ENCODE data around the gene TEKT2. TPM values are rescaled to one million over a fixed set of nuclear protein-coding genes. Genes with fewer than 3 reads are reported as not detected.

TEKT2 gene
- polyA plus RNA-seq, 4 donors, result 9.4 to 14.3 (median 11.5) TPM

DNA sequence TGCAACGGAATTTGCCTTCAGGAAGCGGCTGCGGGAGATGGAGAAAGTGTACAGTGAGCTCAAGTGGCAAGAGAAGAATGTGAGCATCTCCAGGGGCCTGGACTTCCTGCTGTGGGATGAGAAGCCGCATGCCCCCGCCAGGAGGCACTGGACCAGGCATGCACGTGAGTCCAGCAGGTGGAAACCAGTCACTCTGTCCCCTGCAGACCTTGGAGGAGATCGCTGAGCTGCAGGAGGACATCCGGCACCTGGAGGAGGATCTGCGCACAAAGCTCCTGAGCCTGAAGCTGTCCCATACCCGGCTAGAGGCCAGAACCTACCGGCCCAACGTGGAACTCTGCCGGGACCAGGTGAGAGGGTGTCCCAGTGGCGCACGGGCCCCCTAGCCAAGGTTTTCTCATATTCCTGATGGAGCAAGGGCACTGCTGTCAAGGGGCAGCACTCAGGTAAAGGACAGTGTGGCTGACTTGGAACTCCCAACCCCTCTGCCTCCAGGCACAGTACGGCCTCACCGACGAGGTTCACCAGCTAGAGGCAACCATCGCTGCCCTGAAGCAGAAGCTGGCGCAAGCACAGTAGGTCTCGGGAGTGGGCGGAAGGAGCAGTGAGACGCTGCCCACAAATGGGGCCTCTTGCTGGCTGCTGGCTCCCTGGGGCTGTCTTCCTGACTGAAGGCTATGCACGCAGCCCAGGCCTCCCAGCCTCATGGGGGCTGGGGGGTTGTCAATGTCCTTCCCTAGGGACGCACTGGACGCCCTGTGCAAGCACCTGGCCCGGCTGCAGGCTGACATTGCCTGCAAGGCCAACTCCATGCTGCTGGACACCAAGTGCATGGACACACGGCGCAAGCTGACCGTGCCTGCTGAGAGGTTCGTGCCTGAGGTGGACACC, 3.6 kb downstream of the TEKT2 start:
- no peak for DNase-seq (ENCODE audit: low read depth in 4 of 4, low spot score in 2 of 4)

DNA sequence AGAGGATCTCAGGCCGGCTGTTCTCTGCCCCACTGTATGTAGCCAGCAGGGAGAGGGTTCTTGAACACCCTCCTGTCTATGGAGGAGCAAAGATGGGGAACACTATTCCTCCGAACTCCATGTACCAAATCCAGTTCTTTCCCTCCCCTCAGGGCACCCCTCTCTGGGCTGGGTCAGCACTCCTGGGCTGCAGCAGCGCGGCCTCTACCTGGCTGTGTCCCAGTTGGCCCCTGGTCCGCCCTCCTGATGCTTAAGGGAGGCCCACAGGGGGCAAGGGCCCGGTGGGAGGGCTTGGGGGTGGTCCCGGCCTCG, 4.3 kb downstream of the TEKT2 start:
- DNase-seq (ENCODE audit: low read depth in 4 of 4, low spot score in 2 of 4), result no peak

DNA sequence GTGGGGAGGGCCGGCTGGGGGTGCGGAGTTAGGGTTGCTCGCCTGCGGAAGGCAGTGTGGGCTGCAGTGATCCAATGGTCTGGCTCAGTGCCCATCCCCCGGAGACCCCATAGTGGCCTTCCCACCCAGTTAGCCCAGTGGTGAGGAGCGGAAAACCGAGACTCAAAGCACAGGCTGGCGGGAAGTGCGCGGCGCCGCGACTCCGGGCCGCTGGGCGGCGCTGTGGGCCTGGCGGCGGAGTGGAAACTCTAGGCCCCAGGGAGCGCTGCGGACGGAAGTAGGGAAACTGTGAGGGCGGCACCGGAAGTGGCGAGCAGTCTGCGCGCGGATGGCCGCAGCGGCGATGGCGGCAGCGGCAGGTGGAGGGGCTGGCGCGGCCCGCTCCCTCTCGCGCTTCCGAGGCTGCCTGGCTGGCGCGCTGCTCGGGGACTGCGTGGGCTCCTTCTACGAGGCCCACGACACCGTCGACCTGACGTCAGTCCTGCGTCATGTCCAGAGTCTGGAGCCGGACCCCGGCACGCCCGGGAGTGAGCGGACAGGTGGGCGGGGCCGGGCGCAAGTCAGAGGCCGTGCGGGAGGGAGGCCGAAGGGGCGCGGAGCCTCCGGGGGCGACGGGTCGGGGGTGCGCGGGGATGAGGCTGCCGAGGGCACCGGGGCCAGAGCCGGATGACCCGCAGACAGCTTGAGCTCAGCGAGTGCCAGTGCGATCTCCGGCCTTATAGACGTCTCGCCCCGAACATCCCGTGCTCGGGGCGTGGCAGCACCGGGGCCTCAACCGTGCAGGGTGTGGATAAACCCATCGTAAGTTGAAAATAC, 4.9 kb downstream of the TEKT2 start, which contains the start of gene ADPRS:
Gene ADPRS (plus strand): TSS at position 316 of the 816 bp plus-strand sequence. CDS start 13 bp downstream, at position 329.
- peak in 2 of 4 donors; percentile 73 to 75 for DNase-seq (ENCODE audit: low read depth in 4 of 4, low spot score in 2 of 4)

DNA sequence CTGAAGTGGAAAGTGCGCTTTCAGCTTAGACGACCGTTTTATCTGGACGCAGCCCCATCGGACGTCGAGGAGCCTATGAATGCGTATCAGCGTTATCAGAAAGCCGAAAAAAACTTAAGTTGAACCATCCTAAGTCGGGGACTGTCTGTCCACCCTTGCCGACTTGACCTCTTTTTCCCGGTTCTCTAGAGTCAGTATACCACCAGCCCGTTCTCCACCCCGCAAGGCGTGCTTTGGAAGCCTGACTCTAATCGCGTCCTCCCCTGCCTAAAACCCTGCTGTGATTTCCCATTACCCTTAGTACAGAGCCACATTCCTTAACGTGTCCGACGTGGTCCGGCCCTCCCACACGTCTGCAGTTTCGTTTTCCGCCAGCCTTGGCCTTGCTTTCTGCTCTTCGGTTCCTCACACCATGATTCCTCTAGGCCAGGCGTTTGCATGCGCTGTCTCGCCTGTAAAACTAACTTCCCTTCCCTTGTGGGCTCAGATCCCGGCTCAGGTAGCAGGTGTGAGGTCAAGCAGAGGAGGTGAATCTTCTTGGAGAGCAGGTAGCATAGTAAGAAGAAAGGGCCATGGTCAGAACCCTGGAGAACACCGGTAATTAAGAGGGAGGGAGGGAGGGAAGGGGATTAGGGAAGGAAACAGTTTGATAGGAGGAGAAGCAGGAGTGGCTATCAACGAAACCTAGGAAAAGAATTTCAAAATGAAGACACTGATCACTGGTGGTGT, 5.7 kb downstream of the TEKT2 start:
- DNase-seq (ENCODE audit: low read depth in 4 of 4, low spot score in 2 of 4), result no peak

DNA sequence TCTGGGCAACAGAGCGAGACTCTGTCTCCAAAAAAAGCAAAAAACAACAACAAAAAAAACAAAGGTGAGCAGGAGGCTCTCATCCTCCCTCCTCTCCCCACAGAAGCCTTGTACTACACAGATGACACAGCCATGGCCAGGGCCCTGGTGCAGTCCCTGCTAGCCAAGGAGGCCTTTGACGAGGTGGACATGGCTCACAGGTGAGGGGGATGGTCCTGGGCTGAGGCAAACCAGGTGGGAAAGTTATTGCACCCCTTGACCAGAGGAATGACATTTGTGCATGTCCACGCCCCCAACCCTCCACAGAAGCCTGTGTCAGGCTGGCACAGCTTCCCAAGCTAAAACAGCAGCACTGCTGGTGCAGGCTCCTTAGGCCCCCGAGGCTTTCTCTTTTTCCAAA, 7.2 kb downstream of the TEKT2 start:
- DNase-seq (ENCODE audit: low read depth in 4 of 4, low spot score in 2 of 4), result no peak

DNA sequence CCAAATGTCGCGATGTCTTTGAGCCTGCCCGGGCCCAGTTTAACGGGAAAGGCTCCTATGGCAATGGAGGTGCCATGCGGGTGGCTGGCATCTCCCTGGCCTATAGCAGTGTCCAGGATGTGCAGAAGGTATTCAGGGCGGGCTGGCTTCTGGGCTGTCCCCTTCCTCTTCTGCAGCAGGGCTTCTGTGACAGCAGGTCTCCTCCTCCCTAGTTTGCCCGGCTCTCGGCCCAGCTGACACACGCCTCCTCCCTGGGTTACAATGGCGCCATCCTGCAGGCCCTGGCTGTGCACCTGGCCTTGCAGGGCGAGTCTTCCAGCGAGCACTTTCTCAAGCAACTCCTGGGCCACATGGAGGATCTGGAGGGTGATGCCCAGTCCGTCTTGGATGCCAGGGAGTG, 7.8 kb downstream of the TEKT2 start:
- DNase-seq (ENCODE audit: low read depth in 4 of 4, low spot score in 2 of 4), result no peak

- DNase-seq (ENCODE audit: low read depth in 4 of 4, low spot score in 2 of 4), result no peak
Measured at GRCh38 chr1:36092166-36092797, 8.4 kb downstream of the TEKT2 start.

GRCh38 chr1:36092798-36093185, 8.9 kb downstream of the TEKT2 start:
- no peak for DNase-seq (ENCODE audit: low read depth in 4 of 4, low spot score in 2 of 4)

GRCh38 chr1:36093226-36093625, 9.3 kb downstream of the TEKT2 start:
- DNase-seq (ENCODE audit: low read depth in 4 of 4, low spot score in 2 of 4), result no peak

- no peak for DNase-seq (ENCODE audit: low read depth in 4 of 4, low spot score in 2 of 4)
Measured at GRCh38 chr1:36093929-36094328, 10.0 kb downstream of the TEKT2 start.

DNA sequence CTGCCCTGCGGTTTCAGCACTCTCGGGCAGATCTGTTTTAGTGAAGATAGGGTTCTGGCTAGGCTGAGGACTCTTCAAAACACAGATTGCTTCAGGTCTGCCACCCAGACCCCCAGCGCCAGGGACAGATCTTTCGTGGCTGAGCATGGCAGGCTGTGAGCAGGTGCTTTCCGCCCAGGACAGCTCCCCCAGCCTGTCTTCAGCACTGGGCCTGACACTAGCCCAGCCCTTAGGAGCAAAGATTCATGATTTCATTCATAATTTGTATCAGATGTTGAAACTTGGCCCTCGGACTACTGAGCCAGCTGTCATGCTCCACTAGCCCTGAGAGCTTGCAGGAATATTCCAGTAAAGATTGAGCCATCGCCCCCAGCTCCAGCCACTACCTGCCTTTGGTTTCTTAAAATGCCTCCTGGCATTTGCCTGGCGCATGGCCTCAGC, 10.7 kb downstream of the TEKT2 start:
- DNase-seq (ENCODE audit: low read depth in 4 of 4, low spot score in 2 of 4), result no peak

DNA sequence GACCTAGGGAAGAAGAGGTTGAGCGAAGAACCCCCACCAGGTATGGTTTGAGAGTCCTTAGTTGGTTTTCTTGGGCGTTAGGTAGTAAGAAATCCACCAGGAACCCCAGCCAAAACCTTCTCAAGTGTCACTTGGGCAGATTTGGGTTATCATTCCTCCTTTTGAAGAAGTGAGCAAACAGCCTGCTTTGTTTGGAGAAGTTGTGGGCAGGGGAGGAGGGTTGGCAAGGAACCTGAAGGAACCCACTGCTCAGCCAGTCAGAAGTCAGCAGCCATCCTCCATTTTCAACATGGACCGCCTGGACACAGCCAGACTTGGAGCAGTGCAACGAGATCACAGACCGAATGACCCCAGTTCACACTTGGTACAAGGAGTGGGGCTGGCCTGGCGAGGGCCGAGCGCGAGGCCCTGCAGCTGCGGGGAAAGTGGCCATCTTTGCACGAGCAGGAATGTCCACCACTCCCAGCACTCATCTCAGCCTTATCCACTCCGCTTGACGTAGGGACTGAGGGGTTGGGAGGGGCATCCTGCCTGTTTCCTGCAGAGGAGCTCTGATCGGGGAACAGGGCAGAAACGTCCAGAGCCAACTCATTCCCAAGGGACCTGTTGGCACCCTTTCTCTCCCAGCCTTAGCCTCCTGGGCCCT, 12.0 kb downstream of the TEKT2 start:
- no peak for DNase-seq (ENCODE audit: low read depth in 4 of 4, low spot score in 2 of 4)

GRCh38 chr1:36096500-36097432, 12.9 kb downstream of the TEKT2 start:
- no peak for DNase-seq (ENCODE audit: low read depth in 4 of 4, low spot score in 2 of 4)

DNA sequence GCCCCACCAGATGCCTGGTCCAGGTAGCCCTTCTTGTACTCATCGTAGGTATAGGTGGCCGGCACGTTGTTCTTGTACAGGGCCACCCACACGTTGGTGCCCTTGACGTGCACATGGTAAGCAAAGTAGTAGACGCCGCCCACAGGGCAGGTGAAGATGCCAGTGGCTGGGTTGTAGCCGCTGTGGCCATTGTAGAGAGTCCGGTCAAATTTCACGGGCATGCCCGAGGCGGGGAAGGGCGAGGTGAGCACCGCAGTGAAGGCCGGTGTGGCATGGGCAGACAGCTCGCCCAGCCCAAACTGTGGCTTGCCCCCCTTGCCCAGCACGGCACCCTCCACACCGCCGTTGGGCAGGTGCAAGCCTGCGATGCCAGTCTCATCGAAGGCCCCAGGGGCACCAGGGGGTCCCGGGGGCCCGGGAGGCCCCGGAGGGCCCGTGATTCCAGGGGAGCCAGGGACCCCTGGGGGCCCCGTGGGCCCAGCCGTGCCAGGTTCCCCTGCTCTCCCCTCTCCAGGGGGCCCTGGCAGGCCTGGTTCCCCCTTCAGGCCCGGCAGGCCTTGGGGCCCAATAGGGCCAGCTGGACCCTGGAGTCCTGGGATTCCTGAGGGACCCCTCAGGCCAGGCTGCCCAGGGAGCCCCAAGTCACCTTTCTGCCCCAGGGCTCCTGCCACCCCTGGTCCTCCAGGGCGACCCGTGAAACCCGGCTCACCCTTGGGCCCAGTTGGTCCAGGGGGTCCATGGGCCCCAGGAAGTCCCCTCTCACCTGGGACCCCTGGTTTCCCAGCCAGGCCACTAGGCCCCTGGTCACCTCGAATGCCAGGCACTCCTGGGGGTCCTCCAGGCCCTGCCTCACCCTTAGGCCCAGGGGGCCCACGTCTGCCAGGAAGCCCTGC, 14.0 kb downstream of the TEKT2 start:
- no peak for DNase-seq (ENCODE audit: low read depth in 4 of 4, low spot score in 2 of 4)

- no peak for DNase-seq (ENCODE audit: low read depth in 4 of 4, low spot score in 2 of 4)
Measured at GRCh38 chr1:36098650-36099365, 14.9 kb downstream of the TEKT2 start.

DNA sequence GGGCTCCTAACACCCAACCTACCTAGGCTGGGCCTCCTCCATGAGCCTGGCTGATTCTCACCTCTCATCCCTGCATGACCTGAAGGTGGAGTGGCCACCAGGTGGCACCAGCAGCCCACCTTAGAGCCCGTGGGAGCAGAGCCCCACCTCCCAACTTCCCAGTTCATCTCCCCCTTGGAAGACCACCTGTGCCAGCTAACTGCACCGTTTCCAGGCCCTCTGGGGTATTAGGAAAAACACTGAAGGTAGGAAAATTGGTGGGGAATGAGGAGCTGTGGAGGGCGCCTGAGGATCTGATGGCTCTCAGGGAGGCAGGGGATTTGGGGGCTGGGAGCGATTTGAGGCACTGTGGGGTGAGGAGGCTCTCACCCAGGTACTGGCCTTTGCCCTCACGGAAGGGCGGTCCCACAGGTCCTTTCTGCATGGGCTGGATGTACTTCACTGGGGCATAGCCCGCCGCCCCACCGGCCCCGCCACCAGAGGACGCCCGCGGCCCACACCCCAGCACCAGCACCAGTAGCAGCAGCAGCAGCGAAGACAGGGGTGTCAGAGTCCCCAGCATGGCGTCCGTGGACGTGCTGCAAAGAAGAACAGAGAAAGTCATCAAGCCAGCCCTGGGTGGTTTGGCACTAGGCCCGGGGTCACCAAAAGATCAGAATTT, 15.9 kb downstream of the TEKT2 start:
- DNase-seq (ENCODE audit: low read depth in 4 of 4, low spot score in 2 of 4), result no peak

DNA sequence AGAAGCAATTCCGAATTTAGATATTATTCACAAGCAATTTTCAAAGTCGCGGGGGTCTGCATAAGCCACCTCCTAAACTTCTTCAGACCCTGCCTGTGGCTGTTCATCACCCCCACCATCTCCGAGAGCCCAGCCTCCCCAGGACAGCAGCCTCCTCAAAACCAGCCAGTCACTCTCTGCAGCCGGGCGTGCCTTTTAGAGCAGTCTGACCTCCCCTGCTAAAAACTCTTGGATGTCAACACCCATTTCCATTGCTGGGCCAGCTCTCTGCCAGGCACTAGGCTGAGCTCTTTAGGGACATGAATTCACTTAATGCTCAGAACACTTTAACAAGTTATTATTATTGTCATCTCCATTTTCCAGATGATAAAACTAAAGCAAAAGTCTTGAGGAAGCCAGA, 16.5 kb downstream of the TEKT2 start:
- no peak for DNase-seq (ENCODE audit: low read depth in 4 of 4, low spot score in 2 of 4)
